Measurements from ENCODE around the gene PPP1R1C.
A peak's percentile ranks its signal among the peaks of the same experiment; 100 is the strongest.

Gene PPP1R1C

GRCh38 chr2:182066400-182067087 lies 80.9 kb downstream of the PPP1R1C start:
- no peak for DNase-seq

GRCh38 chr2:182067393-182067792 lies 81.7 kb downstream of the PPP1R1C start:
- DNase-seq, result no peak

GRCh38 chr2:182068811-182069210 lies 83.2 kb downstream of the PPP1R1C start:
- no peak for DNase-seq

DNA sequence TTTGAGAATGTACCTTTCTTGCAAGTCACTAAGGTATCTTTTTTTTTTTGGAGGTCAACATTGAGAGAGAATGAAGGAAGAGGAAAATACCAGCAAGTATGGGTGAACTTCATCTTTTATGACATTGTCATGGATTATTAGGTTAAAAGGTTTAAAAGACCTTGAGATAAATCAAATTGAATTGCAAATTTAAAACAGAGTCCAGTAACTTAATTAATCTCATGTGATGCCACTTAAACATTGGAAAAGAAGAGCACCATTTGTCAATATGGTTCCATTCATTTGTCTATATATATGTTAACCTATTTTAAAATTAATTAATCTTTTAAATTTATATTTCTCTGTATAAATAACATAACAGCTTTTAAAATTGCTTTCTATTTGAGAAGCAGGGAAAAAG lies 83.8 kb downstream of the PPP1R1C start:
- no peak for DNase-seq

- DNase-seq, result no peak
Observed at GRCh38 chr2:182069908-182070307, 84.3 kb downstream of the PPP1R1C start.

- no peak for DNase-seq
Observed at GRCh38 chr2:182070736-182071135, 85.1 kb downstream of the PPP1R1C start.

GRCh38 chr2:182072861-182073260 lies 87.2 kb downstream of the PPP1R1C start:
- DNase-seq, result no peak

DNA sequence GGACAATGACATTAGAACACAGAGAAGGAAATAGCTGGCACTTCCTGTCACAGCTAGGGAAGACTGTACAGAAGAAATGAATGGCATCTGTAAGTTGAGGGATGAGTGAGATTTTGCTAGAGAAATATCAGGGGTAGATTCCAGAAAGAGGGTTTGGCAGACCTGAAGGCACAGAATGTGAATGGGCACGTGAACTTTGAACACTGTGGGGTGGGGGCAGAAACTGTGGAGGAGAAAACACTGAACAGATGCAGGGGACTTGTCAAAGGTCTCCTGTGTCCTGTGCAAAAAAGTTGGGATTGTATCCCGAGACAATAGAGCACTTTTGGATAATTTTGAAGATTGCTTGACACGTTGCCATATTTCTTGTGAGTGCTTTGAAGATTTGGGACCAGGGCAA lies 88.0 kb downstream of the PPP1R1C start:
- no peak for DNase-seq

- DNase-seq, result no peak
Observed at GRCh38 chr2:182077023-182077422, 91.4 kb downstream of the PPP1R1C start.

GRCh38 chr2:182077448-182078142 lies 91.9 kb downstream of the PPP1R1C start:
- peak; percentile 33 to 70 for DNase-seq

GRCh38 chr2:182078988-182079602 lies 93.4 kb downstream of the PPP1R1C start:
- DNase-seq, result no peak

GRCh38 chr2:182080493-182080892 lies 94.8 kb downstream of the PPP1R1C start:
- no peak for DNase-seq

DNA sequence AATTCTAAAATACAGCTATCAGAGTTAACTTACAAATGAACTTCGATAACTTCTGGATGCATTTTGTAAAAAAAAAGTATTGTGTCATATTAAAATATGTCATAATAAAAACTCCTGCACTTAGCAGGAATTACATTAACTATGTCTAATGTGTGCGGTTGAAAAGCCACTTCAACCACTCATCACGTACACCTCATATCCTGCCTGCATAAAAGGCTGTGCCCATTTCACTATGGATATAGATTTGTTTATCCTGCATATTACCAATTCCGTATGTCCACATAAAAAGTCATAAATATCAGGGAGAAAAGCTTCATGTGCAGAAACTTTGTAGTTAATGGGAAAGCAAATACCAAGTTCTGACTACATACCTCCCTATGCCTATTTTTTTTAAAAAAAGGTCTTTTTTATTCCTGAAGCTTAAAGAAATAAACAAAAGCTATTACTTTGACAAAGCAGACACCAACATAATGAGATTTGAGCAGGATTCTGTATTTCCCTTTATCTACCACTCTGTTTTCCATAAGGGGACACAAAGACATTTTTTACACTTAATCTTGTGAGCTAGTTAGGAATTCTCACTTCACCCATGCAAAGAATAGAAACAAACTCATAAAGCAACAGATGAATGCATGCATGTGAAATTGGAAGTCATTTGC lies 96.1 kb downstream of the PPP1R1C start:
- no peak for DNase-seq

- DNase-seq, result no peak
Observed at GRCh38 chr2:182088681-182089320, 103.1 kb downstream of the PPP1R1C start.

GRCh38 chr2:182090486-182090885 lies 104.8 kb downstream of the PPP1R1C start:
- no peak for DNase-seq

GRCh38 chr2:182097571-182098164 lies 112.0 kb downstream of the PPP1R1C start:
- DNase-seq, result no peak

- no peak for DNase-seq
Observed at GRCh38 chr2:182098648-182099047, 113.0 kb downstream of the PPP1R1C start.

DNA sequence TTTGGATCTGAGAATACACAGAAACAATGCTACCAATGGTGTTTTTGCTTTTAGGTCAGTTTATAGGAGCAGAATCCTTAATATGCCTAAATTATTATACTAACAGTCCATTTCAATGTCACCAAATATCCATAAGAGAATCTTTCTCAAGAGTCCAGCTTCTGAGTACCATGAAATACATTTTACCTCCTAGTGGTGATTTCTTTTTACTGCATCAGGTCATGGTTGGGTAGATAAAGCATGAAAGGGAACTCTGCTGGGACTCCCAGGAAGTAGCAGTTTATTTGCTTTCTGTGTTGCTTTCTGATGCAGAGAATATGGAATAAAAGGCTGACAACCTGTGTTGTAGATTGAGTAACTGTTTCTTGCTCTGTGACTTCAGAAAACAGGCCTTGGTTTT lies 115.6 kb downstream of the PPP1R1C start:
- DNase-seq, result peak in 1 of 2 experiments; percentile 12

DNA sequence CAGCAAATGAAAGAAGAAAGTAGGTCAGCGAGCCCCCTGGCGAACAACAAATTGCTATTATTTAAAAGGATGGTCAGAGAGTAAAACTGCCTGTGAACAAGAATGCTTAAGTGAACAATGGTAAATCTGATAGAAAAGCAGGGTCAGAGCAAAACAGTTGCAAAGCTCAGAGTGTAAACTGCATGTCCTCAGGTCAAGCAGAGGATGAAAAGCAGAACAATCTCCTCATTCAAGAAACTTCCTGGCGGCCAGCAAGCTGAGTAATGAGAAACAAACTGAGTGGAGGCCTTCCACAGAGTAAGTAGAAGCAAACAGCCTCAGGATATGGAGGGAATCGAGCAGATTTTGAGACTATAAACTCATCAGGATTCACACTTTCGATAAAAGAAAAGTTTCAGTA lies 117.9 kb downstream of the PPP1R1C start:
- no peak for DNase-seq

GRCh38 chr2:182110347-182110746 lies 124.7 kb downstream of the PPP1R1C start:
- no peak for DNase-seq

- DNase-seq, result no peak
Observed at GRCh38 chr2:182113334-182113733, 127.7 kb downstream of the PPP1R1C start.

DNA sequence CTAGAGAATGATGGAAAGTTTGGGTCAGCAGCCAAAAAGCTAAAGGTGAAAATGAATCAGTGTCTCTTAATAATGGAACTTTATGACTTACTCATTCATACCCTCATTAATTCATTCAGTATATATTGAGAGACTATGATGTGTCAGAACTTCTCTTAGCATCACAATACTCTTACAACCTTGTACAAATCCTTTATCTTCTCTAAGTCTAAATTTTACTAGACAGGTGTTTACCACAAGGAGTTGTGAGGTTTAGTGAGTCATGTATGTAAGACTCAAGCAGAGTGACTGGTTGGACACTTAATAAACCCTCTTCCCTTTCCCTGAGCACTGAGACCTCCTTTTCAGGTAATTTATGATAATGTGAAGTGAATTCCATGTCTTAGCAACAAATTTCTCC lies 129.6 kb downstream of the PPP1R1C start:
- no peak for DNase-seq

GRCh38 chr2:182116774-182117173 lies 131.1 kb downstream of the PPP1R1C start:
- DNase-seq, result no peak
